GM21619 (cell line): ENCODE data around the gene GPAT2.
"Not testable (repeated sequence)": the region's sequence is repeated elsewhere in the genome, so short reads cannot be mapped to it uniquely, and the experiment has no call there.

ENCODE experiments used
- ATAC-seq: cut with Tn5 transposase; IDR thresholded peaks from one replicate; pipeline ENCODE4 v1.9.1; 2021; ENCODE audit not compliant: unreplicated experiment

Gene GPAT2

GRCh38 chr2:96034792-96035191 is at the start of gene GPAT2:
Gene GPAT2, minus strand, starts transcription at chr2:96034916. Its CDS starts 2,557 bp downstream, at chr2:96032359.
- ATAC-seq: not testable (repeated sequence)

DNA sequence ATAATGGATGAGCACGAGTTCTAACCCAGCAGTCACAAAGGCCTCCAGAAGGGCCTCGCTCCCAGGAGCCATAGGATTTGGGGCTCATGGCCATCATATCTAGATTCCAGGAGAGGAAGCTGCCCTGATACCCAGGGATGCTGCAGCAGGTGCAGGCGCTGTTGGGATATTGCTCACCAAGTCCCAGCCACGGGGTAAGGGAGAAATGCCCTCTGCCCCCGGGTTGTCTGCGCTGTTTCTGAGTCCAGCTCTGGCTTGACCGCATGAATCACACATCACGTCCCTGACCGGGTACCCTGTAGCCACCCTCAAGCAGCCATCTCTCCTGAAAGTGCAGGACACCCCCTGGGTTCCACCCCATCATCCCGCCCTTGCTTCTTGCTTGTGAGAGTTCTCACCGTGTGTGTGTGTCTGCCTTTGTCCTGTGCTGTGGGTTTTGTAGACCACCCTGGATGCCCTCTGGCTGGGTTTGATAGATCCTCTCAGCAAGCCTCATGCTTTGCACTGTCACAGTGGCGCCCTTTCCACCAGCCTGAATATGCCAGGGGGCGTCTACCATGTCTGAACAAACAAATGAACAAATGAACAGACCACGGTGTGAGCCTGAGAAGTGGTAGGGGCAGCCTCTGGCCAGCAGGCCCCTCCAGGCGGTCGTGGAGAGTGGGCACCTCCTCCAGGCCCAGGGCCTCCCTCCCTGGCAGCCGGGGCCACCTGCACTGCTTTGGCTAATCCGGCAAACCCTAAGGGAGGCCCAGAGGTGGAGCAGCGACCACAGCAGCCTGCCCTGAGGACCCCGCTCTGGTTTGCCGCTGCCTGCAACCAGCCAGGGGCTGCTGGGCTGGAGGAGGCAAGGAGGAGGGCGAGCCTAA is 49.5 kb upstream of the GPAT2 start:
- ATAC-seq: no peak

DNA sequence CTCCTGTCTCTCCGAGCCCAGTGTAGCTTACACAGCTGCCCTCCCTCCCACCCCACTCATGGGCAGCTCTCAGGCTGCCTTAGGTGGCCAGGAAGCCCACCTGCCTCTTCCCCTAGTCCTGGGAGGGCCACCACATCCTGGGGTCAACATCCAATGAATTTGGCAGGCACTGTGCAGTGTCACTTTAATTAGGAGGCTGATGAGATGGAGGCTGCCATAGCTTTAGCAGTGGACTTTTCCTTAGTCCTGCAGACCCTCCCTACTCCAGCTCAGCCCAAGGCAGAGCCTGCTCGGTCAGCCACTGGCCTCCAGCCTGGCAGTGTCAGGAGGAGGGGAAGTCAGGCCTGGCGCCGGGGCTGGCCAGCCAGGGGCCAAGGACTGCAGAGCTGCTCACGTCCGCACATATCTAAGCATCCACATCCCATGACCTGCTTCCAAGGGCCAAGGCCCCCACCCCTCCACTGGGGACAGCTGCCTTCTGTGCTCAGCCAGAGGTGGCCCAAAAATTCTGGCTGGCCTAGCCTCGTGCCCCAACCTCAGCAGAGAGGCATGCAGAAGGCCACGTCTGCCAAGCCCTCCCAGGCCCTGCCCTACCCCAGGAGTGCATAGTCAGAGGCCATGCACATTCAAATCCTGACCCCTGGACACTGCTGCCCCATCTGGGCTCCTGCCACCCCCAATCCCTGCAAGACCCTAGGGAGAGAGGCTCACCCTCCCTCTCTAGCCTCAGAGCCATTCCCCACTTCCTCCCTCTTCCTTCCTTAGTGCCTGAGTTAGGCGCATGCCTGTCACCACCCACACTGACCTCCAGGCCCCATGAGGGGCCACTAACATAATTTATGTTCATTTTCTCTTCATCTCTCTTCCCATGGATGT is 48.6 kb upstream of the GPAT2 start:
- no peak for ATAC-seq

- ATAC-seq: no peak
Measured at GRCh38 chr2:96082211-96083063, 47.7 kb upstream of the GPAT2 start.

GRCh38 chr2:96081042-96081441 is 46.3 kb upstream of the GPAT2 start:
- no peak for ATAC-seq

DNA sequence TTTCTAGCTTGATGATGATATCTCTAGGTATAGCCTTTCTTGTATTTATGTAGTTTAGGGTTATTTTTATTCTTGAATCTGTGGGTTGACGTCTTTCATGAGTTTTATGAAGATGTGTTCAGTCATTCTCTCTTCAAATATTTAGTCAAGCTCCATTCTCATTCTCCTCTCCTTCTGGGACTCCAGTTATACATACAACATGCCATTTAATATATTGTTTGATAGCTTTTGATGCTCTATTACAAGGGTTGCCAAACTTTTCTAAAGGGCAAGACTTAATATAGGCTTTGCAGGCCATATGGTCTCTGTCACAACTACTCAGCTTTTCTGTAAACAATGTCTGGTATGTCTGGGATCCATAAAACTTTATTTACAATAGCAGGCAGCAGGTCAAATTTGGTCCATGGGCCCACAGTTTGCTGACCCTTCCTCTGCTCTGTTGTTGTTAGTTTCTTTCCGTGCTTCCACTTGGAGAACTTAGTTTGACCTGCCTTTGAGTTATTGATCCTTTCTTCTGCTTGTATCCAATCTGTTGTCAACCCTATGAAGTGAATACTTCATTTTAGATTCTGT is 40.6 kb upstream of the GPAT2 start:
- no peak for ATAC-seq

DNA sequence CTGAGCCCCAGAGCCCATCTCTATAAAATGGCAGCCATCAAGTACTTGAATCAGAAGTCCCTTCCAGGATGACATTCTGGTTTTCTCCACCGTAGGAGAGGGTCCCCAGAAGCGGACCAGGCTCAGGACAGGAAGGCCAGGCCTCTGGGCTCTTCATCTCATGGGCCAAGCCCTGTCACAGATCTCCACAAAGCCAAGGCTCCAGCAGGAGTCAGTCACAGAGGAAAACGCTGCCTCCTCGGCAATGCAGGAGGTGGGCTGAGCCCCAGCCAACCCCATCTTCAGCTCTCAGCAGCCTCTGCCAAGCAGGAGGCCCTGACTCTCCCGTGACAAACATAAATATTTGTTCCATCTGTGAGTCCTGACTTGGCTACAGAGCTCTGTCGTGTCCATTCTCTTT is 39.4 kb upstream of the GPAT2 start:
- ATAC-seq: no peak

DNA sequence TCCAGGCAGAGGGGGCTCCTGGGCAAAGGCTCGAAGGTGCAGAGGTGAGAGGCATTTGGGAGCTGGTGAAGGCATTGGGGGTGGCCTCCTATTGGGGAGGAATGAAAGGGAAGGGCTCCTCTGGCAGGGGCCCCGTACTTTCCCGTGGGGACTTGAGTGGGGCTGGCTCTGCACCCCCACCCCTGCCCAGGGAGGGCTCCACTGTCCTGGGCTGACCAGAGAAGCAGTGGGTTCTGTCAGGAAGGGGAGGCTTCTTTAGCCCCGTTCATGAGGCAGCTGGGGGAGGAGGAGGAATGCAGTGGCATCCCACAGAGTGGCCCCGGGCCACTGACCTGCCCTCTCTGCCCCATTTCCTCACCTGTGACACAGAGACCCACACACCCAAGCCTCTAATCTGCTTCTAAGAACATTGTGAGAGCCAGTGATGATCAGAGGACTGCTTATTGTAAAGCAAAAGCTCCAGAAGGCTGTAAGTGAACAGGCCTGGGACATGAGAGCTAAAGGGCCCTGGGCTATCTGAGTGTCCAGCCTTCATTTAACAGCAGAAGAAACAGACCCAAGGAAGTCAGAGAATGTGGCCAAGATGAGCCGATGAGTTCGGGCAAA is 38.6 kb upstream of the GPAT2 start:
- no peak for ATAC-seq

- no peak for ATAC-seq
Measured at GRCh38 chr2:96072746-96073145, 38.0 kb upstream of the GPAT2 start.

DNA sequence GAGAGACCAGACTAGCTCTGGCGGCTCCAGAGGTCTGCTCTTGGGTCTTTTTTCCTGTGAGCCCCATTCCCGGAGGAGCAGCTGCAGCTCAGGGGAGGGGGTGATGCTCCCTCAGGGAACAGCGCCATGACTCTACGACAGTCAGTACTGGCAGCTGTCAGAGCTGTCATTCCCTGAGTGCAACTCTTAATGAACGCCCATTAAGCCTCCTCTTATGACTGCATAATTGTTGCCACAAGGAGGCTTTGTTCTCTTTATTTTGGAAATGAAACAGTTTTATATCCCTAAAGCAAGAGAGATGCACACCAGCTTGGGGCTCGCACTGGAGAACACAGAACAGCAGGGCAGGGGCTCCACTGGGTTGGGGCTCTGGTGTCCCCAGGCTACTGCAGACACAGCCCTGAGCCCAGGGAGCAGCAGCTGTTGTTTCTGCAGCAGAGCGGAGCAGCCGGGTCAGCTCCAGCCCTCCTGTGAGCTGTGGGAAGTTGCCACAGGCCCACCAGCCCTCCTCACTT is 37.3 kb upstream of the GPAT2 start:
- ATAC-seq: not testable (repeated sequence)

- not testable (repeated sequence) for ATAC-seq
Measured at GRCh38 chr2:96071087-96071976, 36.6 kb upstream of the GPAT2 start.

DNA sequence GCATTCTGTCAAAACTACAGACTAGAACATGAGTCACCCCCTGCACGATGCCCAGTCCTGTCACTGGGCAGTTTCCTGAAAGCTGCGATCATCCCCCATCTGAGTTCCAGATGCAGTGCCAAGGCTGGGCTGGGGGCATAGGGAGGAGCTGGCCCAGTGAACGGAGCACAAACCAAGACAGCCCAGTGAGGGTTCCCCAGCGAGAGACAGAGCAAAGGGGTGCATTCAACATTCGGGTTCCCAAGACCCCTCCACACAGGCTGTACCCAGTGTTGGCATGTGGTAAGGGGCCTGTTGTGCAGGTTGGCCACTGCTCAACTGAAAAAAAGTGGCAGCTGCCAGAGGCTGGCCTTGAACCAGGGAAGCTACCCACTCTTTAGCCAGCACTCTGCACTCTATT is 35.6 kb upstream of the GPAT2 start:
- ATAC-seq: not testable (repeated sequence)

- ATAC-seq: not testable (repeated sequence)
Measured at GRCh38 chr2:96069878-96070277, 35.2 kb upstream of the GPAT2 start.

GRCh38 chr2:96067902-96068581 is 33.3 kb upstream of the GPAT2 start:
- ATAC-seq: not testable (repeated sequence)

DNA sequence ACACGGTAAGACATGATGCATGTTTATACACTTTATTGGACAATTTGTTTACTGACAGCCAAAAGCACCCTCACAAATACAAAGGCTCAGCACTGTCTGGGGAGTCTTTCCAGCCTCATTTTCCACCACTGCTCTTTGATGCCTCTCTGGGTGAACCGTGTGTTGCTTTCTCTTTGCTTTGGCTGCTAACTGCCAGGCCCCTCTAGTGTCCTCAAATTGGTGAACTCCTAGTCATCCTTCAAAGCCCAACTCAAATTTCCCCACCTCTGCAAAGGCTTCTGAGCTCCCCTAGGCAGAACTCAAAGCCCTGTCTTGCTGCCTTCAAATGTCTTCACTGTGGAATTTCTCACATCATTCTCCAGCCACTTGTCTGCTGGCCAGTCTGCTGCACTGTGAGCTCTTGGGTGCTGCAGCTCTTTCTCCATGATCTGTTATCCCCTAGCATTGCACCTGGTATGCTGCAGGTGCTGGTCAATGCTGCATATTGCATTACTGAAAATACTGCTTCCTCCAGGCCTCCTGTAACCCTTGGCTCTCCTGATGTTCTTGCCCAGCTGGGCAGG is 32.5 kb upstream of the GPAT2 start:
- not testable (repeated sequence) for ATAC-seq

GRCh38 chr2:96066511-96066910 is 31.8 kb upstream of the GPAT2 start:
- not testable (repeated sequence) for ATAC-seq

DNA sequence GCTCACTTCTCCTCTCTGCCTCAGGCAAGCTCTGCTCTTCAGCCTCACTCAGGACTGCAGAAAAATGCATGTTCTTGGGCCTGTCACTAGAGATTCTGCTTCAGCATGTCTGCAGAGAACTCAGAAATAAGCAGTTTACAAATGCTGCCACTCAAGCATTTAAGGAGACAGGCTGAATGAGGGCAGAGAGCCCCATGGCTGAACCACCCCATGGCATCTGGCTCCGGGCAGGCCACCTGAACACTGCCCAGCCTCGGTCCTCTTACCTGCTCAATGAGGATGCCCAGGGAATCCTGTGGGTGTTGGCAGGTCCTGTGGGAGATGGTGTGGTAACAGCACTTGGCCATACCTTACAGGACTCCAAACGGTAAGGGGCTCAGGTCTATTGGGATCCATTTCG is 31.2 kb upstream of the GPAT2 start:
- not testable (repeated sequence) for ATAC-seq

GRCh38 chr2:96065381-96065930 is 30.7 kb upstream of the GPAT2 start:
- no peak for ATAC-seq
